ENCODE measurements around the gene TLX2. TPM values are rescaled to one million over a fixed set of nuclear protein-coding genes. Genes with fewer than 3 reads are reported as not detected.

TLX2 gene
- total and polyA plus RNA-seq, 2 of the 4 experiments (the other 2 are of a cell fraction) = not detected

- in situ Hi-C loops (cut with MboI; ENCODE audit: low sequenced_read_pairs) (no loop called here), dilution Hi-C loops (cut with HindIII; ENCODE audit: low sequenced_read_pairs, unreplicated experiment) (no loop called here), intact Hi-C loops (cut with micrococcal nuclease) (no loop called here)
- DNase-seq (no peak), ATAC-seq (ENCODE audit: low read depth) (peak; percentile 9; the same call in 1 of the 2 replicates)
- 2% methylated on average over 17 of the region's 52 CpGs; no CpG with 5 or more reads in 1 of the 2 experiments for WGBS, 2 experiments (ENCODE audit: extremely low coverage in 2 of 2, insufficient read length in 1 of 2)
- BruUV-seq (replicated peaks) = no TSS peak
- CTCF ChIA-PET = no interaction called here
- H2BK120ac ChIP-seq (ENCODE audit: low read depth, low read length) = no peak overlapping the region
- H4K20me1 ChIP-seq (ENCODE audit: insufficient read depth, low read length) = 0 out of 2 replicates have a peak, but pooled peaks cover 5% of the 10 kb centered on the region
- no peak overlapping the region for H3K9ac ChIP-seq (ENCODE audit: low read depth, low read length)
- H3K9me1 ChIP-seq (ENCODE audit: insufficient read depth, low read length) = no peaks in the 10 kb centered on the region
- H2AK9ac ChIP-seq (replicated peaks; ENCODE audit: low read depth, low read length, poor library complexity) = no peak overlapping the region
- no peak overlapping the region for H3K27ac ChIP-seq (ENCODE audit: insufficient read depth, low read length)
- no peaks in the 10 kb centered on the region for H3K36me3 ChIP-seq (ENCODE audit: control insufficient read depth, insufficient read depth, low read length)
- H3K27me3 ChIP-seq (ENCODE audit: control insufficient read depth, insufficient read depth, low read length) = peaks cover 78% of the 10 kb centered on the region
- no peaks in the 10 kb centered on the region for H3K4me1 ChIP-seq (ENCODE audit: control insufficient read depth, insufficient read depth, low read length)
- peak overlapping the region; percentile 10; the same call in 1 of the 2 replicates for H2AK5ac ChIP-seq (ENCODE audit: low read depth, low read length)
- H3K79me1 ChIP-seq (ENCODE audit: low read depth in 1 of 2, low read length in 2 of 2) = no peaks in the 10 kb centered on the region
- H3K4me3 ChIP-seq (ENCODE audit: insufficient read depth, low read depth, low read length) = no peak overlapping the region
- H2AFZ ChIP-seq (replicated peaks; ENCODE audit: low read length, poor library complexity) = peak overlapping the region; percentile 70
- H2BK20ac ChIP-seq (ENCODE audit: low read depth, low read length) = no peak overlapping the region
- no peak overlapping the region for H2BK15ac ChIP-seq (ENCODE audit: low read depth, low read length)
- H3K56ac ChIP-seq (ENCODE audit: extremely low read depth, insufficient read depth, low read length) = no peak overlapping the region
- no peak overlapping the region for H3K14ac ChIP-seq (replicated peaks; ENCODE audit: low read depth, low read length)
- no peak overlapping the region for H4K8ac ChIP-seq (ENCODE audit: low read depth in 2 of 2, low read length in 2 of 2)
- H3K18ac ChIP-seq (ENCODE audit: low read depth, low read length) = no peak overlapping the region
- POLR2A ChIA-PET (ENCODE audit: unreplicated experiment) = no interaction called here
- peak overlapping the region; percentile 63; the same call in 1 of the 2 replicates for H3K23ac ChIP-seq (ENCODE audit: low read depth, low read length)
- H3K9me3 ChIP-seq (ENCODE audit: control insufficient read depth, insufficient read depth, low read length) = peaks cover 20% of the 10 kb centered on the region
- no peak overlapping the region for H4K91ac ChIP-seq (ENCODE audit: insufficient read depth, low read depth, low read length)
- H2BK5ac ChIP-seq (ENCODE audit: low read depth, low read length, poor library complexity, severe bottlenecking) = no peak overlapping the region
- H3K4me2 ChIP-seq (ENCODE audit: low read depth, low read length) = no peak overlapping the region
- no peak overlapping the region for H4K5ac ChIP-seq (ENCODE audit: low read depth, low read length)
- no peak overlapping the region for H3K4ac ChIP-seq (ENCODE audit: low read depth, low read length)
- no peak for TF ChIP-seq POLR2A (IDR thresholded peaks at IDR 0.05; ENCODE audit: low read depth, low read length)
- TF ChIP-seq MXI1 (IDR thresholded peaks at IDR 0.05; ENCODE audit: borderline replicate concordance, low read depth, low read length) = no peak
- no peak for TF ChIP-seq RAD21 (IDR thresholded peaks at IDR 0.05; ENCODE audit: low read length)
- TF ChIP-seq NFE2L2 (IDR thresholded peaks at IDR 0.05; ENCODE audit: low read depth, low read length) = no peak
- TF ChIP-seq FOS (IDR thresholded peaks at IDR 0.05; ENCODE audit: low read depth, low read length) = no peak
- no peak for TF ChIP-seq RCOR1 (IDR thresholded peaks at IDR 0.05; ENCODE audit: insufficient replicate concordance, low read length)
- TF ChIP-seq CTCF (conservative IDR thresholded peaks at IDR 0.05; ENCODE audit: low read depth, low read length) = no peak
- TF ChIP-seq, protein P1, sequence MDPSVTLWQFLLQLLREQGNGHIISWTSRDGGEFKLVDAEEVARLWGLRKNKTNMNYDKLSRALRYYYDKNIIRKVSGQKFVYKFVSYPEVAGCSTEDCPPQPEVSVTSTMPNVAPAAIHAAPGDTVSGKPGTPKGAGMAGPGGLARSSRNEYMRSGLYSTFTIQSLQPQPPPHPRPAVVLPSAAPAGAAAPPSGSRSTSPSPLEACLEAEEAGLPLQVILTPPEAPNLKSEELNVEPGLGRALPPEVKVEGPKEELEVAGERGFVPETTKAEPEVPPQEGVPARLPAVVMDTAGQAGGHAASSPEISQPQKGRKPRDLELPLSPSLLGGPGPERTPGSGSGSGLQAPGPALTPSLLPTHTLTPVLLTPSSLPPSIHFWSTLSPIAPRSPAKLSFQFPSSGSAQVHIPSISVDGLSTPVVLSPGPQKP (IDR thresholded peaks at IDR 0.05; ENCODE audit: borderline replicate concordance, low read depth, low read length) = no peak
- TF ChIP-seq SMC3 (IDR thresholded peaks at IDR 0.05; ENCODE audit: low read depth, low read length) = no peak
- no peak for TF ChIP-seq RFX5 (IDR thresholded peaks at IDR 0.05; ENCODE audit: low read depth, low read length)
- TF ChIP-seq MAZ (IDR thresholded peaks at IDR 0.05; ENCODE audit: borderline replicate concordance, low read depth, low read length) = no peak
- TF ChIP-seq CEBPB (IDR thresholded peaks at IDR 0.05; ENCODE audit: low read depth, low read length) = no peak
- no peak for TF ChIP-seq CHD1 (IDR thresholded peaks at IDR 0.05; ENCODE audit: low read depth, low read length)
- TF ChIP-seq BHLHE40 (IDR thresholded peaks at IDR 0.05; ENCODE audit: low read depth, low read length) = no peak
- no peak for TF ChIP-seq USF2 (IDR thresholded peaks at IDR 0.05; ENCODE audit: low read depth, low read length)
Measured at GRCh38 chr2:74513605-74514367, 464 bp upstream of the TLX2 start.
